Mesenchymal stem cell (in vitro differentiated cells and primary cell): Measurements from ENCODE around the gene PIGZ.

ENCODE experiments used
- DNase-seq: peaks from one replicate; pipeline ENCODE4 v3.0.0-alpha.2; 2013
- H2AFZ ChIP-seq: one replicate; pipeline ENCODE4 v1.6.1; 2013; ENCODE audit warnings: low read depth, mild to moderate bottlenecking, control low read depth, inconsistent platforms, low read length, moderate library complexity
- H2AK5ac ChIP-seq: 2 replicates; pipeline ENCODE4 v1.6.1; 2013; ENCODE audit warnings: low read length, moderate library complexity, mild to moderate bottlenecking, inconsistent platforms; ENCODE audit not compliant: severe bottlenecking
- H2BK120ac ChIP-seq: one replicate; pipeline ENCODE4 v1.6.1; 2013; ENCODE audit warnings: low read depth, mild to moderate bottlenecking, inconsistent platforms, low read length, moderate library complexity
- H2BK12ac ChIP-seq, 2 experiments: one replicate each; pipeline ENCODE4 v1.6.1; 2013; ENCODE audit warnings: inconsistent platforms in 2 of 2, low read length in 2 of 2, mild to moderate bottlenecking in 2 of 2, moderate library complexity in 2 of 2, control low read depth in 1 of 2
- H2BK15ac ChIP-seq: one replicate; pipeline ENCODE4 v1.6.1; 2013; ENCODE audit warnings: mild to moderate bottlenecking, low read depth, inconsistent platforms; ENCODE audit not compliant: poor library complexity, severe bottlenecking
- H2BK5ac ChIP-seq: 2 replicates; pipeline ENCODE4 v1.6.1; 2013; ENCODE audit warnings: low read depth, mild to moderate bottlenecking, low read length, control low read depth, inconsistent platforms; ENCODE audit not compliant: poor library complexity, severe bottlenecking
- H3K14ac ChIP-seq, 2 experiments: one replicate each; pipeline ENCODE4 v1.6.1; 2013; ENCODE audit warnings: inconsistent platforms in 2 of 2, low read length in 2 of 2, control low read depth in 1 of 2, mild to moderate bottlenecking in 1 of 2, moderate library complexity in 1 of 2
- H3K18ac ChIP-seq, 2 experiments: one replicate each; pipeline ENCODE4 v1.6.1; 2013; ENCODE audit warnings: inconsistent platforms in 2 of 2, low read length in 2 of 2, control low read depth in 1 of 2, low read depth in 1 of 2, mild to moderate bottlenecking in 1 of 2
- H3K23ac ChIP-seq, 2 experiments: one replicate each; pipeline ENCODE4 v1.6.1; 2013; ENCODE audit warnings: inconsistent platforms in 2 of 2, low read length in 2 of 2, mild to moderate bottlenecking in 2 of 2, moderate library complexity in 2 of 2, control low read depth in 1 of 2
- H3K27ac ChIP-seq: 2 replicates; pipeline ENCODE4 v1.5.1; 2013; ENCODE audit warnings: mild to moderate bottlenecking, moderate library complexity, low read length, control low read depth, inconsistent platforms; ENCODE audit not compliant: poor library complexity, severe bottlenecking
- H3K27me3 ChIP-seq, 2 experiments: 2 replicates each; pipeline versions ENCODE4 v1.6.1 to v1.7.0; 2013; ENCODE audit warnings: low read length in 2 of 2, mild to moderate bottlenecking in 2 of 2, moderate library complexity in 2 of 2, control low read depth in 1 of 2, inconsistent platforms in 1 of 2; ENCODE audit not compliant: control insufficient read depth in 1 of 2, insufficient read depth in 1 of 2
- H3K36me3 ChIP-seq, 2 experiments: 2 replicates each; pipeline versions ENCODE4 v1.6.1 to v1.7.0; 2013; ENCODE audit warnings: low read length in 2 of 2, control low read depth in 1 of 2, inconsistent platforms in 1 of 2, low read depth in 1 of 2, mild to moderate bottlenecking in 1 of 2; ENCODE audit not compliant: insufficient read depth in 2 of 2, control insufficient read depth in 1 of 2
- H3K4ac ChIP-seq, 2 experiments: one replicate each; pipeline ENCODE4 v1.6.1; 2013; ENCODE audit warnings: inconsistent platforms in 2 of 2, low read length in 2 of 2, mild to moderate bottlenecking in 2 of 2, moderate library complexity in 2 of 2, control low read depth in 1 of 2, low read depth in 1 of 2
- H3K4me1 ChIP-seq: 2 replicates; pipeline ENCODE4 v1.6.1; 2013; ENCODE audit warnings: low read depth, low read length, control low read depth; ENCODE audit not compliant: control insufficient read depth, insufficient read depth
- H3K4me2 ChIP-seq: 2 replicates; pipeline ENCODE4 v1.6.1; 2013; ENCODE audit warnings: low read length, mild to moderate bottlenecking, inconsistent platforms; ENCODE audit not compliant: poor library complexity, severe bottlenecking
- H3K4me3 ChIP-seq, 2 experiments: 2 replicates each; pipeline versions ENCODE4 v1.5.1 to v1.7.0; 2013; ENCODE audit warnings: low read length in 2 of 2, mild to moderate bottlenecking in 2 of 2, control low read depth in 1 of 2, low read depth in 1 of 2; ENCODE audit not compliant: insufficient read depth in 1 of 2
- H3K79me1 ChIP-seq: replicated peaks from 2 replicates; pipeline ENCODE4 v1.6.1; 2013; ENCODE audit warnings: mild to moderate bottlenecking, control low read depth, low read length, inconsistent platforms; ENCODE audit not compliant: poor library complexity, severe bottlenecking
- H3K9ac ChIP-seq: 2 replicates; pipeline ENCODE4 v1.7.0; 2013; ENCODE audit warnings: mild to moderate bottlenecking, low read length, moderate library complexity
- H3K9me3 ChIP-seq: 2 replicates; pipeline ENCODE4 v1.7.0; 2013; ENCODE audit warnings: mild to moderate bottlenecking, low read length; ENCODE audit not compliant: control insufficient read depth
- H4K8ac ChIP-seq: one replicate; pipeline ENCODE4 v1.6.1; 2013; ENCODE audit warnings: inconsistent platforms, mild to moderate bottlenecking, low read length, moderate library complexity
- H4K91ac ChIP-seq: one replicate; pipeline ENCODE4 v1.6.1; 2013; ENCODE audit warnings: mild to moderate bottlenecking, low read length, inconsistent platforms
- WGBS: methylation state at CpG from one replicate; pipeline ENCODE4 v1.1.7; 2013; ENCODE audit warnings: mixed read lengths; 5-methylcytosine and 5-hydroxymethylcytosine counted together

Gene PIGZ

GRCh38 chr3:196987022-196987421 is 18.4 kb upstream of the PIGZ start:
- no peak overlapping the region for H2BK12ac ChIP-seq
- DNase-seq: no peak

GRCh38 chr3:196985954-196986885 is 17.6 kb upstream of the PIGZ start:
- Histone ChIP-seq H2AFZ (no peak overlapping the region), H4K91ac (no peak overlapping the region), H3K27ac (no peak overlapping the region), H2BK5ac (no peak overlapping the region), H3K27me3 (peaks cover 39 to 44% of the 10 kb centered on the region in 2 experiments), H2BK15ac (no peak overlapping the region), H2BK12ac (no peak overlapping the region), H3K4ac (no peak overlapping the region), H3K4me1 (peaks cover 4% of the 10 kb centered on the region), H3K23ac (no peak overlapping the region), H2BK120ac (no peak overlapping the region), H2AK5ac (no peak overlapping the region), H3K18ac (no peak overlapping the region), H3K4me2 (no peak overlapping the region), H3K9me3 (peaks cover 6% of the 10 kb centered on the region), H3K36me3 (no peaks in the 10 kb centered on the region), H3K9ac (no peak overlapping the region), H4K8ac (no peak overlapping the region), H3K79me1 (no peaks in the 10 kb centered on the region), H3K14ac (no peak overlapping the region), H3K4me3 (no peak overlapping the region)
- peak; percentile 49 for DNase-seq
- WGBS: 94% methylated on average over 5 of the region's 9 CpGs

More at GRCh38 chr3:196987022-196987421, 18.4 kb upstream of the PIGZ start:
- no peak overlapping the region for H3K4ac ChIP-seq
- peaks cover 39 to 44% of the 10 kb centered on the region in 2 experiments for H3K27me3 ChIP-seq
- no peaks in the 10 kb centered on the region for H3K36me3 ChIP-seq
- no peak overlapping the region for H3K18ac ChIP-seq
- no peak overlapping the region for H3K9ac ChIP-seq
- no peaks in the 10 kb centered on the region for H3K79me1 ChIP-seq
- H2BK120ac ChIP-seq: no peak overlapping the region
- H4K8ac ChIP-seq: no peak overlapping the region
- no peak overlapping the region for H2AFZ ChIP-seq
- H4K91ac ChIP-seq: no peak overlapping the region
- peaks cover 6% of the 10 kb centered on the region for H3K9me3 ChIP-seq
- no peak overlapping the region for H2AK5ac ChIP-seq
- WGBS: 84% methylated on average over 10 of the region's 10 CpGs
- peaks cover 4% of the 10 kb centered on the region for H3K4me1 ChIP-seq
- H3K4me2 ChIP-seq: no peak overlapping the region
- H3K23ac ChIP-seq: no peak overlapping the region
- H3K27ac ChIP-seq: no peak overlapping the region
- no peak overlapping the region for H2BK15ac ChIP-seq
- H2BK5ac ChIP-seq: no peak overlapping the region
- H3K4me3 ChIP-seq: no peak overlapping the region
- H3K14ac ChIP-seq: no peak overlapping the region

DNA sequence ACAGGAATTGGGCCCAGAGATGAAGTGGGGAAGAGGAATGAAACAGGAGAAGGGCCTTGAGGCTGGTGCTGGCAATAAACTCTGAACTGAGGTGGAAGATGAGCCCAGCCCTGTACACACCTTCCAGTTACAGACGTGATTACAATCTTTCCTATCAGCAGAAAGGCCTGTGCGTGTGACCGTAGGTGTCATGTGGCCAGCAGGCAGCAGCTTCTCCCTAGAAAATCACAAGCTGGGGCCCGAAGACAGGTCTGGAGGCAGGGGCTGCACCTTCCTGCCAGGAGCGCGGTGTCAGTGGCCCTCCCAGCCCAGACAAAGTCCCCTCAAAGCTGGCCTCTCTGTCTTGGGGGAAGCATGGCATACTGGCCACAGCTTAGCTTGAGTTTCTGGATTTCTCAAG is 16.7 kb upstream of the PIGZ start:
- Histone ChIP-seq H2BK120ac (no peak overlapping the region), H3K23ac (peak overlapping the region in 1 of 2 experiments; percentile 6), H3K4me3 (no peak overlapping the region), H2AFZ (no peak overlapping the region), H3K4ac (no peak overlapping the region), H3K79me1 (no peaks in the 10 kb centered on the region), H3K9ac (no peak overlapping the region), H3K9me3 (peaks cover 6% of the 10 kb centered on the region), H4K8ac (no peak overlapping the region), H2BK5ac (no peak overlapping the region), H4K91ac (no peak overlapping the region), H2AK5ac (no peak overlapping the region), H2BK12ac (no peak overlapping the region), H3K36me3 (no peaks in the 10 kb centered on the region), H3K14ac (peak overlapping the region in 1 of 2 experiments; percentile 13), H3K27me3 (peaks cover 34 to 39% of the 10 kb centered on the region in 2 experiments), H3K4me1 (peaks cover 4% of the 10 kb centered on the region), H3K27ac (no peak overlapping the region), H2BK15ac (no peak overlapping the region), H3K18ac (no peak overlapping the region), H3K4me2 (no peak overlapping the region)
- no peak for DNase-seq
- WGBS: 81% methylated on average over 6 of the region's 6 CpGs

- H3K9ac ChIP-seq: no peak overlapping the region
- H3K4ac ChIP-seq: no peak overlapping the region
- 78% methylated on average over 1 of the region's 1 CpG for WGBS
- peaks cover 2% of the 10 kb centered on the region for H3K4me1 ChIP-seq
- no peak overlapping the region for H3K27ac ChIP-seq
- H3K18ac ChIP-seq: no peak overlapping the region
- H2BK120ac ChIP-seq: no peak overlapping the region
- no peak overlapping the region for H4K8ac ChIP-seq
- H3K79me1 ChIP-seq: no peaks in the 10 kb centered on the region
- H2BK12ac ChIP-seq: no peak overlapping the region
- H3K27me3 ChIP-seq: peaks cover 15 to 21% of the 10 kb centered on the region in 2 experiments
- H3K9me3 ChIP-seq: peaks cover 6% of the 10 kb centered on the region
- H2BK5ac ChIP-seq: no peak overlapping the region
- H2AFZ ChIP-seq: no peak overlapping the region
- DNase-seq: no peak
- H2AK5ac ChIP-seq: no peak overlapping the region
- no peak overlapping the region for H3K14ac ChIP-seq
- no peak overlapping the region for H3K4me2 ChIP-seq
- no peak overlapping the region for H3K23ac ChIP-seq
- no peak overlapping the region for H2BK15ac ChIP-seq
- H3K4me3 ChIP-seq: no peak overlapping the region
- no peaks in the 10 kb centered on the region for H3K36me3 ChIP-seq
- no peak overlapping the region for H4K91ac ChIP-seq
Measured at GRCh38 chr3:196983186-196983585, 14.6 kb upstream of the PIGZ start.
